ENCODE results near the gene CCNK.

DNA sequence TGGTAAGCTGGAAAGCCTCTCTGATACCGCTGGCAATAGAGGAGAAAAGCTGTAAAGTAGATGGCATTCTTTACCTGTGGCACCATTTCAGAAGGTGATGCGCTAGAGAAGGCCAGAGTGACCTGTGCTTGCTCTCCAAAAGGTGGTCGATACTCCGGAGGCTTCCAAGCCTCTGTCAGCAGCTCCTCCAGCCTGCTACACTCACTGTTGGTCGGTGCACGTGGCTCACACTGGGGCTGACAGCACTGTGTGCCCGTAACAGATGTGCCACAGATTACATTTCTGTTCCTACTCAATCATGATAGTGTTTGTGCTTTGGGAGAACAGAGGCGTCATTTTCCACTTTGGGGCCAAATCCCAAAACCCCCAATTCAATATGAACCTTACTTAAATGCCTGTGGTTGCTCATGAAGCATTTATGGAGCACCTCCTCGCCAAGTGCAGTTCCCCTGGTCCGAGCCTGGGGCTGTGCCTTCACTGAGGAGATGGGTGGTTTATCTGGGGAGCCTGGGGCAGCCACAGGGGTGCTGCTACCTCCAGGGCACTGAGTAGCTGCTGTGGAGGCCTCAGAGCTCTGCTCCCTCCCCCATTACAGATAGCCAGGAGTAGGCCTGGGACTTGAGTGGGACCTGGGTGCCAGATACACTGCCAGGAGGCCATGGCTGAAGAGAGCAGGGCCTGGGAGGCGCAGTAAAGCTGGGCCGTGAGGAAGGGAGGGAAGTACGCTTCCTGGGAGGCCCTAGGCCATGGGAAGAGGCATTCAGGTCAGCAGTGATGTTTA, 26.8 kb downstream of the CCNK start:
- TF ChIP-seq, protein P1, sequence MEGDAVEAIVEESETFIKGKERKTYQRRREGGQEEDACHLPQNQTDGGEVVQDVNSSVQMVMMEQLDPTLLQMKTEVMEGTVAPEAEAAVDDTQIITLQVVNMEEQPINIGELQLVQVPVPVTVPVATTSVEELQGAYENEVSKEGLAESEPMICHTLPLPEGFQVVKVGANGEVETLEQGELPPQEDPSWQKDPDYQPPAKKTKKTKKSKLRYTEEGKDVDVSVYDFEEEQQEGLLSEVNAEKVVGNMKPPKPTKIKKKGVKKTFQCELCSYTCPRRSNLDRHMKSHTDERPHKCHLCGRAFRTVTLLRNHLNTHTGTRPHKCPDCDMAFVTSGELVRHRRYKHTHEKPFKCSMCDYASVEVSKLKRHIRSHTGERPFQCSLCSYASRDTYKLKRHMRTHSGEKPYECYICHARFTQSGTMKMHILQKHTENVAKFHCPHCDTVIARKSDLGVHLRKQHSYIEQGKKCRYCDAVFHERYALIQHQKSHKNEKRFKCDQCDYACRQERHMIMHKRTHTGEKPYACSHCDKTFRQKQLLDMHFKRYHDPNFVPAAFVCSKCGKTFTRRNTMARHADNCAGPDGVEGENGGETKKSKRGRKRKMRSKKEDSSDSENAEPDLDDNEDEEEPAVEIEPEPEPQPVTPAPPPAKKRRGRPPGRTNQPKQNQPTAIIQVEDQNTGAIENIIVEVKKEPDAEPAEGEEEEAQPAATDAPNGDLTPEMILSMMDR (IDR thresholded peaks at IDR 0.05): no peak
- no peak for TF ChIP-seq POLR2A (IDR thresholded peaks at IDR 0.05)

All from suprapubic skin (tissue), 3 donors.